K562 (cell line): Measurements from ENCODE around the gene FOXP3. TPM values are rescaled to one million over a fixed set of nuclear protein-coding genes. Genes with fewer than 3 reads are reported as not detected.
A peak's percentile ranks its signal among the peaks of the same experiment; 100 is the strongest.

Experiments used
- BRD4 ChIP-seq: fragments of 200-600 bp; sonication (generic); IDR thresholded peaks from 2 replicates; pipeline ENCODE4 v1.6.1; 2017; ENCODE audit warnings: inconsistent platforms
- DMBX1 ChIP-seq: fragments of 250-450 bp; sonication (Bioruptor Pico); IDR thresholded peaks from 2 replicates; pipeline ENCODE4 v1.8.0; 2022; ENCODE audit warnings: inconsistent platforms, mild to moderate bottlenecking, moderate library complexity, borderline replicate concordance
- E2F3 ChIP-seq: fragments of 250-450 bp; sonication (Bioruptor Pico); IDR thresholded peaks from 2 replicates; pipeline ENCODE4 v1.4.0; 2020; ENCODE audit warnings: mild to moderate bottlenecking
- GATA2 ChIP-seq: sonication (generic); formaldehyde crosslinking; IDR thresholded peaks from 2 replicates; pipeline ENCODE4 v1.4.0; 2020; ENCODE audit warnings: mild to moderate bottlenecking, missing genetic modification reagents
- GTF2E2 ChIP-seq: fragments of 200-800 bp; sonication (Bioruptor generic); IDR thresholded peaks from 2 replicates; pipeline ENCODE4 v1.6.1; 2016; ENCODE audit warnings: missing genetic modification characterization, missing compliant biosample characterization
- NFATC3 ChIP-seq: fragments of 450-650 bp; IDR thresholded peaks from 2 replicates; pipeline ENCODE4 v1.6.1; 2017; ENCODE audit warnings: mild to moderate bottlenecking
- PHF8 ChIP-seq: fragments of 200-600 bp; sonication (generic); IDR thresholded peaks from 2 replicates; pipeline ENCODE4 v1.6.1; 2012; ENCODE audit warnings: mixed run types, mild to moderate bottlenecking, inconsistent platforms, low read length, moderate library complexity, borderline replicate concordance
- PREB ChIP-seq: sonication (generic); formaldehyde crosslinking; IDR thresholded peaks from 2 replicates; pipeline ENCODE4 v1.8.1; 2023; ENCODE audit warnings: mild to moderate bottlenecking, missing genetic modification reagents
- RBM25 ChIP-seq: fragments of 200-400 bp; formaldehyde crosslinking; IDR thresholded peaks from 2 replicates; pipeline ENCODE4 v1.6.1; 2018; ENCODE audit warnings: low read length, low read depth, moderate library complexity; ENCODE audit not compliant: severe bottlenecking
- SETDB1 ChIP-seq: IDR thresholded peaks from one replicate; pipeline ENCODE4 v1.6.1; 2012; ENCODE audit warnings: low read length, control low read depth, inconsistent platforms
- SNRNP70 ChIP-seq: fragments of 200-400 bp; formaldehyde crosslinking; optimal IDR thresholded peaks from 2 replicates; pipeline ENCODE3; 2017; ENCODE audit warnings: low read depth, low read length
- ZBTB9 ChIP-seq: fragments of 450-650 bp; formaldehyde crosslinking; IDR thresholded peaks from 2 replicates; pipeline ENCODE4 v1.4.0; 2020; ENCODE audit warnings: mild to moderate bottlenecking, moderate library complexity
- ZNF134 ChIP-seq: fragments of 250-450 bp; sonication (Bioruptor Pico); conservative IDR thresholded peaks from 2 replicates; pipeline ENCODE4 v1.4.0; 2020
- ZNF146 ChIP-seq: IDR thresholded peaks from one replicate; pipeline ENCODE4 v1.6.1; 2018; ENCODE audit warnings: missing compliant biosample characterization; ENCODE audit not compliant: unreplicated experiment
- ZNF165 ChIP-seq: fragments of 250-450 bp; sonication (Bioruptor Pico); IDR thresholded peaks from 2 replicates; pipeline ENCODE4 v1.4.0; 2020; ENCODE audit warnings: borderline replicate concordance
- ZNF274 ChIP-seq: IDR thresholded peaks from 2 replicates; pipeline ENCODE4 v1.6.1; 2011; ENCODE audit warnings: low read depth, mild to moderate bottlenecking, low read length, moderate library complexity, borderline replicate concordance
- ZNF324 ChIP-seq: fragments of 250-450 bp; sonication (Bioruptor Pico); IDR thresholded peaks from 2 replicates; pipeline ENCODE4 v1.4.0; 2020; ENCODE audit warnings: mild to moderate bottlenecking
- ZNF407 ChIP-seq: fragments of 450-650 bp; IDR thresholded peaks from 2 replicates; pipeline ENCODE4 v1.6.1; 2016; ENCODE audit warnings: low read depth
- ZNF717 ChIP-seq: fragments of 250-450 bp; sonication (Bioruptor Pico); IDR thresholded peaks from 2 replicates; pipeline ENCODE4 v1.5.0; 2021
- polyA plus RNA-seq, 8 experiments: library from polyadenylated mRNA; depleted of rRNA in 4 of 8; stranded (reverse) in 5 of 8; unstranded in 3 of 8; fragments of >200 nt; fragmentation: Nextera tagmentation in 2 of 8; fragmentation: Illumina TruSeq in 1 of 8; extraction: Ambion mirVana in 2 of 8; extraction: Trizol in 1 of 8; gene quantifications; 2 replicates each; pipeline versions ENCODE4 v1.2.1 to v1.2.3, GENCODE V29; 2011 to 2014; ENCODE audit warnings: inconsistent platforms in 1 of 8, missing spikeins in 1 of 8
- total RNA-seq, 7 experiments: library from RNA; depleted of rRNA in 6 of 7; stranded (reverse); fragments of >200 nt in 6 of 7; fragmentation: Illumina TruSeq in 2 of 7; extraction: Trizol in 2 of 7; gene quantifications; 2 replicates each; pipeline versions ENCODE4 v1.2.1 to v1.2.3, GENCODE V29; 2011 to 2021; ENCODE audit warnings: low replicate concordance in 1 of 7

Gene FOXP3
- total and polyA plus RNA-seq, 9 of the 15 experiments (the other 6 are each of a cell fraction or from before 2014, with no cell fraction given): 0.04 to 0.24 (median 0.07) TPM; not detected in 4

- no peak for TF ChIP-seq DMBX1 (CRISPR knock-in tag)
- TF ChIP-seq ZNF324 (CRISPR knock-in tag): no peak
- no peak for TF ChIP-seq ZNF134 (CRISPR knock-in tag)
- no peak for TF ChIP-seq RBM25
- TF ChIP-seq GTF2E2 (tag): no peak
- no peak for TF ChIP-seq ZNF165 (CRISPR knock-in tag)
- TF ChIP-seq SETDB1: no peak
- no peak for TF ChIP-seq ZNF407
- TF ChIP-seq NFATC3: no peak
- no peak for TF ChIP-seq SNRNP70
- TF ChIP-seq ZNF717: no peak
- no peak for TF ChIP-seq ZNF274
- TF ChIP-seq BRD4: no peak
- no peak for TF ChIP-seq ZNF146 (CRISPR knock-in tag)
- TF ChIP-seq E2F3 (CRISPR knock-in tag): no peak
- no peak for TF ChIP-seq GATA2
- peak; percentile 47; the same call in 1 of the 2 replicates for TF ChIP-seq PHF8
- no peak for TF ChIP-seq ZBTB9 (CRISPR knock-in tag)
- TF ChIP-seq PREB: no peak
These were observed 33.8 kb downstream of the FOXP3 start (continued) for GRCh38 chrX:49230500-49231232.
